ENCODE data around the gene NPIPB8.
"Not testable (repeated sequence)": the region's sequence is repeated elsewhere in the genome, so short reads cannot be mapped to it uniquely, and the experiment has no call there.

The NPIPB8 gene

GRCh38 chr16:28610595-28611191, 27.2 kb upstream of the NPIPB8 start:
- Mint-ChIP-seq H3K27ac (peak overlapping the region; percentile 8), H3K4me3 (no peak overlapping the region), H3K36me3 (ENCODE audit: low read depth) (no peaks in the 10 kb centered on the region), H3K27me3 (ENCODE audit: low read depth) (no peaks in the 10 kb centered on the region), H3K9me3 (no peaks in the 10 kb centered on the region), H3K4me1 (ENCODE audit: low read depth) (peaks cover 4% of the 10 kb centered on the region)
- no peak for DNase-seq (ENCODE audit: low spot score)

GRCh38 chr16:28612359-28613280, 25.2 kb upstream of the NPIPB8 start:
- DNase-seq (ENCODE audit: low spot score); H3K36me3 Mint-ChIP-seq (ENCODE audit: low read depth); H3K27me3 Mint-ChIP-seq (ENCODE audit: low read depth); H3K27ac Mint-ChIP-seq; H3K4me3 Mint-ChIP-seq; H3K9me3 Mint-ChIP-seq; H3K4me1 Mint-ChIP-seq (ENCODE audit: low read depth): not testable (repeated sequence)

- H3K4me3 Mint-ChIP-seq; H3K4me1 Mint-ChIP-seq (ENCODE audit: low read depth); DNase-seq (ENCODE audit: low spot score); H3K9me3 Mint-ChIP-seq; H3K27ac Mint-ChIP-seq; H3K36me3 Mint-ChIP-seq (ENCODE audit: low read depth); H3K27me3 Mint-ChIP-seq (ENCODE audit: low read depth): not testable (repeated sequence)
Observed at GRCh38 chr16:28613912-28614311, 24.0 kb upstream of the NPIPB8 start.

- not testable (repeated sequence) for H3K9me3 Mint-ChIP-seq; DNase-seq (ENCODE audit: low spot score); H3K4me3 Mint-ChIP-seq; H3K27me3 Mint-ChIP-seq (ENCODE audit: low read depth); H3K4me1 Mint-ChIP-seq (ENCODE audit: low read depth); H3K27ac Mint-ChIP-seq; H3K36me3 Mint-ChIP-seq (ENCODE audit: low read depth)
Observed at GRCh38 chr16:28614561-28614960, 23.3 kb upstream of the NPIPB8 start.

GRCh38 chr16:28615486-28616223, 22.2 kb upstream of the NPIPB8 start:
- not testable (repeated sequence) for H3K36me3 Mint-ChIP-seq (ENCODE audit: low read depth); H3K27me3 Mint-ChIP-seq (ENCODE audit: low read depth); H3K9me3 Mint-ChIP-seq; H3K27ac Mint-ChIP-seq; H3K4me1 Mint-ChIP-seq (ENCODE audit: low read depth); H3K4me3 Mint-ChIP-seq; DNase-seq (ENCODE audit: low spot score)

- DNase-seq (ENCODE audit: low spot score); H3K36me3 Mint-ChIP-seq (ENCODE audit: low read depth); H3K27ac Mint-ChIP-seq; H3K9me3 Mint-ChIP-seq; H3K27me3 Mint-ChIP-seq (ENCODE audit: low read depth); H3K4me1 Mint-ChIP-seq (ENCODE audit: low read depth); H3K4me3 Mint-ChIP-seq: not testable (repeated sequence)
Observed at GRCh38 chr16:28616224-28616577, 21.7 kb upstream of the NPIPB8 start.

GRCh38 chr16:28616636-28617035, 21.2 kb upstream of the NPIPB8 start:
- DNase-seq (ENCODE audit: low spot score) = no peak
- Mint-ChIP-seq H3K4me1 (ENCODE audit: low read depth) (peaks cover 2% of the 10 kb centered on the region), H3K36me3 (ENCODE audit: low read depth) (peaks cover 3% of the 10 kb centered on the region), H3K9me3 (no peaks in the 10 kb centered on the region), H3K27ac (no peak overlapping the region), H3K4me3 (no peak overlapping the region), H3K27me3 (ENCODE audit: low read depth) (no peaks in the 10 kb centered on the region)

GRCh38 chr16:28617874-28618273, 20.0 kb upstream of the NPIPB8 start:
- H3K36me3 Mint-ChIP-seq (ENCODE audit: low read depth) = peaks cover 3% of the 10 kb centered on the region
- H3K9me3 Mint-ChIP-seq = no peaks in the 10 kb centered on the region
- no peak overlapping the region for H3K4me3 Mint-ChIP-seq
- no peak for DNase-seq (ENCODE audit: low spot score)
- peaks cover 8% of the 10 kb centered on the region for H3K4me1 Mint-ChIP-seq (ENCODE audit: low read depth)
- H3K27me3 Mint-ChIP-seq (ENCODE audit: low read depth) = no peaks in the 10 kb centered on the region
- H3K27ac Mint-ChIP-seq = no peak overlapping the region

- H3K27me3 Mint-ChIP-seq (ENCODE audit: low read depth); H3K27ac Mint-ChIP-seq; H3K9me3 Mint-ChIP-seq; H3K4me3 Mint-ChIP-seq; H3K36me3 Mint-ChIP-seq (ENCODE audit: low read depth); H3K4me1 Mint-ChIP-seq (ENCODE audit: low read depth); DNase-seq (ENCODE audit: low spot score): not testable (repeated sequence)
Observed at GRCh38 chr16:28620316-28620715, 17.5 kb upstream of the NPIPB8 start.

- no peak for DNase-seq (ENCODE audit: low spot score)
- H3K9me3 Mint-ChIP-seq = no peaks in the 10 kb centered on the region
- H3K36me3 Mint-ChIP-seq (ENCODE audit: low read depth) = peaks cover 3% of the 10 kb centered on the region
- H3K27ac Mint-ChIP-seq = no peak overlapping the region
- peaks cover 10% of the 10 kb centered on the region for H3K4me1 Mint-ChIP-seq (ENCODE audit: low read depth)
- H3K27me3 Mint-ChIP-seq (ENCODE audit: low read depth) = peaks cover 7% of the 10 kb centered on the region
- peak overlapping the region; percentile 82 for H3K4me3 Mint-ChIP-seq
Observed at GRCh38 chr16:28621481-28622155, 16.2 kb upstream of the NPIPB8 start.

GRCh38 chr16:28622532-28623171, 15.2 kb upstream of the NPIPB8 start:
- H3K9me3 Mint-ChIP-seq; H3K27me3 Mint-ChIP-seq (ENCODE audit: low read depth); H3K4me1 Mint-ChIP-seq (ENCODE audit: low read depth); DNase-seq (ENCODE audit: low spot score); H3K36me3 Mint-ChIP-seq (ENCODE audit: low read depth): not testable (repeated sequence)
- peak overlapping the region; percentile 82 for H3K4me3 Mint-ChIP-seq
- peak overlapping the region; percentile 65 for H3K27ac Mint-ChIP-seq

- peak overlapping the region; percentile 65 for H3K27ac Mint-ChIP-seq
- peak; percentile 49 for DNase-seq (ENCODE audit: low spot score)
- H3K36me3 Mint-ChIP-seq (ENCODE audit: low read depth) = peaks cover 3% of the 10 kb centered on the region
- peaks cover 9% of the 10 kb centered on the region for H3K27me3 Mint-ChIP-seq (ENCODE audit: low read depth)
- H3K9me3 Mint-ChIP-seq = no peaks in the 10 kb centered on the region
- H3K4me3 Mint-ChIP-seq = peak overlapping the region; percentile 82
- H3K4me1 Mint-ChIP-seq (ENCODE audit: low read depth) = peaks cover 10% of the 10 kb centered on the region
Observed at GRCh38 chr16:28623172-28623711, 14.6 kb upstream of the NPIPB8 start.

- not testable (repeated sequence) for H3K27me3 Mint-ChIP-seq (ENCODE audit: low read depth); H3K27ac Mint-ChIP-seq; H3K4me3 Mint-ChIP-seq; H3K4me1 Mint-ChIP-seq (ENCODE audit: low read depth); H3K36me3 Mint-ChIP-seq (ENCODE audit: low read depth); H3K9me3 Mint-ChIP-seq; DNase-seq (ENCODE audit: low spot score)
Observed at GRCh38 chr16:28630905-28631304, 7.0 kb upstream of the NPIPB8 start.
